Measurements from ENCODE around the gene ELANE.
"Not testable (repeated sequence)": the region's sequence is repeated elsewhere in the genome, so short reads cannot be mapped to it uniquely, and the experiment has no call there.

Gene ELANE

DNA sequence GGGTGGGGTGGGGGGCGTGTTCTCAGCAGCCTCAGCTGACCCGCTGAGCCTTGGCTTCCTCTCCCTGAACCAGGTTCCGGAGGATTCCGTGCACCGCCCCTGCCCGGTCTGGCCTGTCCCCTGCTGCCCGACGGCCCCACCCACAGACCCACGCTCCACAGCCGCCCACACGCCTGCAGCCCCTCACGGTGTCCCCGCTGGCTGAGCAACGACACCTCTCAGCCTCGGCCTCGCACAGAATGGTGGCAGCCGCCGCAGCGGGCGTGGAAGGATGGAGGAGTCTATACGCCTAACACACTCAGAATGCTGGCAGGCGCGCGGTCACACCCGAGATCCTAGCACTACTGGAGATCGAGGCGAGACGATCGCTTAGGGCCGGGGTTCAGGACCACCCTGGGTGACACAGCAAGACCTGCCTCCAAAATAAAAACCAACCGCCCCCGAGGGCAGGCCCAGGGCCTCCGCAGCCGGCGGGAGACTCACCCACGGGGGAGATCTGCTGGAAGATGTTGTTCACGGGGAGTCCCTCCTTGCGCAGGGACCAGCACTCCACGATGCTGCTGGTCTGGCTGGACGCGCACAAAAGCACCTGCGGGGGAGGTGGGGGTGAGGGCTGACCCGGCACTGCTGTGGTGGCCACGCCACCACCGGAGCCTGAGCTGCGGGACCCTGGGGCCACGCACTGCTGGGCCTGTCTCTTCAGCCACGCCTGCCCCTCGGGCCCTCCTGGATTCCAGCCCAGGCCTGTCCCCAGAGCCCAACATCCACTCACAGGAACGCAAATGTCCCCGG is 32.5 kb downstream of the ELANE start:
- H3K9me3 ChIP-seq (ENCODE audit: control insufficient read depth, low read length), result no peaks in the 10 kb centered on the region
- H3K4me3 ChIP-seq (ENCODE audit: extremely low read depth, insufficient read depth, low read length, poor library complexity, severe bottlenecking), result no peak overlapping the region
- H3K36me3 ChIP-seq (ENCODE audit: control insufficient read depth, insufficient read depth, low read length), result peaks cover 89% of the 10 kb centered on the region
- H3K27ac ChIP-seq (ENCODE audit: low read depth, low read length, severe bottlenecking), result no peak overlapping the region
- no peaks in the 10 kb centered on the region for H3K4me1 ChIP-seq (ENCODE audit: control insufficient read depth, insufficient read depth, low read length, poor library complexity, severe bottlenecking)
- 98% methylated on average over 35 to 48 of the region's 51 CpGs for WGBS, 2 experiments (ENCODE audit: insufficient coverage in 2 of 2)

- no peaks in the 10 kb centered on the region for H3K9me3 ChIP-seq (ENCODE audit: control insufficient read depth, low read length)
- peaks cover 93% of the 10 kb centered on the region for H3K36me3 ChIP-seq (ENCODE audit: control insufficient read depth, insufficient read depth, low read length)
- H3K27ac ChIP-seq (ENCODE audit: low read depth, low read length, severe bottlenecking), result no peak overlapping the region
- 97 to 98% methylated on average over 52 to 62 of the region's 64 CpGs for WGBS, 2 experiments (ENCODE audit: insufficient coverage in 2 of 2)
- H3K4me3 ChIP-seq (ENCODE audit: extremely low read depth, insufficient read depth, low read length, poor library complexity, severe bottlenecking), result no peak overlapping the region
- no peaks in the 10 kb centered on the region for H3K4me1 ChIP-seq (ENCODE audit: control insufficient read depth, insufficient read depth, low read length, poor library complexity, severe bottlenecking)
These were observed 33.6 kb downstream of the ELANE start for GRCh38 chr19:885536-886224.

GRCh38 chr19:887072-887471 is 35.0 kb downstream of the ELANE start:
- Histone ChIP-seq H3K36me3 (ENCODE audit: control insufficient read depth, insufficient read depth, low read length) (peaks cover 82% of the 10 kb centered on the region), H3K27ac (ENCODE audit: low read depth, low read length, severe bottlenecking) (peak overlapping the region; percentile 16), H3K4me1 (ENCODE audit: control insufficient read depth, insufficient read depth, low read length, poor library complexity, severe bottlenecking) (peaks cover 4% of the 10 kb centered on the region), H3K9me3 (ENCODE audit: control insufficient read depth, low read length) (no peaks in the 10 kb centered on the region), H3K4me3 (ENCODE audit: extremely low read depth, insufficient read depth, low read length, poor library complexity, severe bottlenecking) (no peak overlapping the region)
- 91 to 96% methylated on average over 11 to 14 of the region's 16 CpGs for WGBS, 2 experiments (ENCODE audit: insufficient coverage in 2 of 2)

DNA sequence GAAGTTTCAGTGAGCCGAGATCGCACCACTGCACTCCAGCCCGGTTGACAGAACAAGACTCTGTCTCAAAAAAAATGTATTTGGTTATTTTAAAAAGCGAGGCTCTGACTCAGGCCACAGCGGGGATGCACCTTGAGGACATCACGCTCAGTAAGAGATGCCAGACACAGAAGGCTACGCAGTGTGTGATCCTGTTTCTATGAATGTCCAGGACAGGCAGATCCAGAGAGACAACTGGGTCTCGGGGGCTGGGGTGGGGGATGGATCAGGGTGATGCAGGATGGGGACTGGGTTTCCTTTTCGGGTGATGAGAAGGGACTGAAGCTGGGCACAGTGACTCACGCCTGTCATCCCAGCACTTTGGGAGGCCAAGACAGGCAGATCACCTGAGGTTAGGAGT is 35.5 kb downstream of the ELANE start:
- WGBS, 2 experiments (ENCODE audit: insufficient coverage in 2 of 2), result 91 to 94% methylated on average over 10 of the region's 10 CpGs
- Histone ChIP-seq H3K4me3 (ENCODE audit: extremely low read depth, insufficient read depth, low read length, poor library complexity, severe bottlenecking) (no peak overlapping the region), H3K36me3 (ENCODE audit: control insufficient read depth, insufficient read depth, low read length) (peaks cover 76% of the 10 kb centered on the region), H3K27ac (ENCODE audit: low read depth, low read length, severe bottlenecking) (peak overlapping the region; percentile 16), H3K9me3 (ENCODE audit: control insufficient read depth, low read length) (no peaks in the 10 kb centered on the region), H3K4me1 (ENCODE audit: control insufficient read depth, insufficient read depth, low read length, poor library complexity, severe bottlenecking) (peaks cover 4% of the 10 kb centered on the region)

DNA sequence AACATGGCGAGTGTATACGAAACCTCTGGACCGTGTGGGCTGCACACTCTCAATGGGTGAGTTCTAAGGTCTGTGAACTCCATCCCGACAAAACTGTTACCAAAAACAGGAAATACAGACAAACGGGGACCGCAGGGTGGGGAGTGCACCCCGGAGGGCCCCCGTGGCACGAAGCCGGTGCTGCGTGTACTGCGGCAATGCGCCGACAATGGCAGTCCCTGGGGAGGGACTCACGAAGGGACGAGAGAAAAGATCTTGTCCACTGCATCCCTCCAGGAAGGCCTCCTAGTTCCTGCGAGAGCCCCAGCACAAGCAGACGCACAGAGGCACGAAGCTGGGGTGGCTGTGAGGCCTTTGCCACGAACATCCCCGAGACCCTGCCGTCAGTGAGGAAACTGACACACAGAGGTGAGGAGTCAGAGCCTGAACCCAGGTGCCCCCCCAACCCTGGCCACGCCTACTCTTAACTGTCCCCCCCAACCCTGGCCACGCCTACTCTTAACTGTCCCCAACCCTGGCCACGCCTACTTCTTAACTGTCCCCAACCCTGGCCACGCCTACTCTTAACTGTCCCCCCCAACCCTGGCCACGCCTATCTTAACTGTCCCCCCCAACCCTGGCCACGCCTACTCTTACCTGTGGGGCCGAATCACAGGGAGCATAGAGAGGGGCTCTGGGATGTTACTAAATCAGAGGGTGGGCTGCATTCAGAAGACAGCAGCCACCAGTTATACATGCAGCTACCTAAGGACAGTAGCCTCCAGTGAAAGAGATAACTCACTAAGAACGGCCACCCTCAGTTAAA is 36.7 kb downstream of the ELANE start:
- Histone ChIP-seq H3K9me3 (ENCODE audit: control insufficient read depth, low read length) (no peaks in the 10 kb centered on the region), H3K4me3 (ENCODE audit: extremely low read depth, insufficient read depth, low read length, poor library complexity, severe bottlenecking) (no peak overlapping the region), H3K4me1 (ENCODE audit: control insufficient read depth, insufficient read depth, low read length, poor library complexity, severe bottlenecking) (peaks cover 4% of the 10 kb centered on the region), H3K36me3 (ENCODE audit: control insufficient read depth, insufficient read depth, low read length) (peaks cover 65% of the 10 kb centered on the region), H3K27ac (ENCODE audit: low read depth, low read length, severe bottlenecking) (no peak overlapping the region)
- 95 to 97% methylated on average over 25 to 27 of the region's 30 CpGs for WGBS, 2 experiments (ENCODE audit: insufficient coverage in 2 of 2)

GRCh38 chr19:889662-890295 is 37.7 kb downstream of the ELANE start:
- Histone ChIP-seq H3K27ac (ENCODE audit: low read depth, low read length, severe bottlenecking) (no peak overlapping the region), H3K4me1 (ENCODE audit: control insufficient read depth, insufficient read depth, low read length, poor library complexity, severe bottlenecking) (peaks cover 4% of the 10 kb centered on the region), H3K9me3 (ENCODE audit: control insufficient read depth, low read length) (no peaks in the 10 kb centered on the region), H3K4me3 (ENCODE audit: extremely low read depth, insufficient read depth, low read length, poor library complexity, severe bottlenecking) (no peak overlapping the region), H3K36me3 (ENCODE audit: control insufficient read depth, insufficient read depth, low read length) (peaks cover 55% of the 10 kb centered on the region)
- 96 to 97% methylated on average over 24 to 26 of the region's 26 CpGs for WGBS, 2 experiments (ENCODE audit: insufficient coverage in 2 of 2)

GRCh38 chr19:890831-891230 is 38.7 kb downstream of the ELANE start:
- H3K9me3 ChIP-seq (ENCODE audit: control insufficient read depth, low read length), result no peaks in the 10 kb centered on the region
- H3K27ac ChIP-seq (ENCODE audit: low read depth, low read length, severe bottlenecking), result no peak overlapping the region
- WGBS, 2 experiments (ENCODE audit: insufficient coverage in 2 of 2), result 94 to 98% methylated on average over 16 to 18 of the region's 18 CpGs
- H3K36me3 ChIP-seq (ENCODE audit: control insufficient read depth, insufficient read depth, low read length), result peaks cover 44% of the 10 kb centered on the region
- peaks cover 4% of the 10 kb centered on the region for H3K4me1 ChIP-seq (ENCODE audit: control insufficient read depth, insufficient read depth, low read length, poor library complexity, severe bottlenecking)
- H3K4me3 ChIP-seq (ENCODE audit: extremely low read depth, insufficient read depth, low read length, poor library complexity, severe bottlenecking), result no peak overlapping the region

- 90 to 94% methylated on average over 22 to 40 of the region's 50 CpGs for WGBS, 2 experiments (ENCODE audit: insufficient coverage in 2 of 2)
- H3K27ac ChIP-seq (ENCODE audit: low read depth, low read length, severe bottlenecking); H3K9me3 ChIP-seq (ENCODE audit: control insufficient read depth, low read length); H3K4me1 ChIP-seq (ENCODE audit: control insufficient read depth, insufficient read depth, low read length, poor library complexity, severe bottlenecking): not testable (repeated sequence)
- peak overlapping the region; percentile 77 for H3K4me3 ChIP-seq (ENCODE audit: extremely low read depth, insufficient read depth, low read length, poor library complexity, severe bottlenecking)
- H3K36me3 ChIP-seq (ENCODE audit: control insufficient read depth, insufficient read depth, low read length), result peaks cover 39% of the 10 kb centered on the region
These were observed 39.5 kb downstream of the ELANE start for GRCh38 chr19:891421-892200.

DNA sequence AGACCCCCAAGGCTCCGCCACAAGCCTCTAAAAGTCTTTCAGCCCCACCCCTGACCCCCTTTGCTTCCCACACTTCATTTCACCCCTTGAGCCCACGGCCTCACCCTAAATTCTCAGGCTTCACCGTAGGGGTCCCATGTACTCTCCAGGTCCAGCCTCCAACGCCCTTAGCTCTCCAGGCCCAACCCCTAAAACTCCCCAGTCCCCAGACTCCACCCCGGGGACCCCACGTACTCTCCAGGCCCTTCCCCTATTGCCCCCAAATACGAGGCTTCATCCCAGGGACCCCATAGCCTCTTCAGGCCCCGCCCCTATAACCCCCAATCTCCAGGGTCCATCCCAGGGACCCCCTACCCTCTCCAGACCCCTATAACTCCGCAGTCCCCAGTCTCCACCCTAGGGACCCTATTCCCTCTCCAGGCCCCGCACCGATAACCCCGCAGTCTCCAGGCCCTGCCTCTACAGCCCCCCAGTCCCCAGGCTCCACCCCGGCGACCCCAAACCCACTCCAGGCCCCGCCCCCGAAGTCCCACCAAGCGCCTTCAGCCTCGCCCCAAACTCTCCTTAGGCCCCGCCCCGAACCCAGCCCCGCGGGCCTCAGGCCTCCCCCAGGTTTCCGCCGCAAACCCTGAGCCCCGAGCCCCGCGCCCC is 40.3 kb downstream of the ELANE start:
- Histone ChIP-seq H3K4me1 (ENCODE audit: control insufficient read depth, insufficient read depth, low read length, poor library complexity, severe bottlenecking) (peaks cover 4% of the 10 kb centered on the region), H3K36me3 (ENCODE audit: control insufficient read depth, insufficient read depth, low read length) (peaks cover 39% of the 10 kb centered on the region), H3K4me3 (ENCODE audit: extremely low read depth, insufficient read depth, low read length, poor library complexity, severe bottlenecking) (peak overlapping the region; percentile 77), H3K9me3 (ENCODE audit: control insufficient read depth, low read length) (no peaks in the 10 kb centered on the region), H3K27ac (ENCODE audit: low read depth, low read length, severe bottlenecking) (no peak overlapping the region)
- 10 to 18% methylated on average over 8 to 16 of the region's 27 CpGs for WGBS, 2 experiments (ENCODE audit: insufficient coverage in 2 of 2)

Data from mesodermal cell (in vitro differentiated cells).